ENCODE results near the gene CDK5R2.

GRCh38 chr2:218975060-218975777, 15.8 kb downstream of the CDK5R2 start:
- TF ChIP-seq POLR2A (IDR thresholded peaks at IDR 0.05; ENCODE audit: low read depth, low read length) (no peak), TAF1 (IDR thresholded peaks at IDR 0.05; ENCODE audit: low read depth, low read length) (no peak), POLR2AphosphoS5 (IDR thresholded peaks at IDR 0.05; ENCODE audit: low read depth, low read length) (no peak)

Measured in GM12891 (cell line).